ENCODE data around the gene MUC6.

Gene MUC6

DNA sequence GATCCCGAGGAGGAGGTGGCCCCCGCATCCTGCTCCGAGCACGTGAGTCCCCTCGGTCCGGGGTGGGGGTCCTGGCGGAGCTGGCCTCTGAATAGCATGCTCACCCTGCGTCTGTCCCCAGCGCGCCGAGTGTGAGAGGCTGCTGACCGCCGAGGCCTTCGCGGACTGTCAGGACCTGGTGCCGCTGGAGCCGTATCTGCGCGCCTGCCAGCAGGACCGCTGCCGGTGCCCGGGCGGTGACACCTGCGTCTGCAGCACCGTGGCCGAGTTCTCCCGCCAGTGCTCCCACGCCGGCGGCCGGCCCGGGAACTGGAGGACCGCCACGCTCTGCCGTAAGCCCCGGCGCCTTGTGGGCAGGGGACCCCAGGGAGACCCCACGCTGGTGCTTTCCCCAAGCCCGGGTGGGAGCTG, 41.7 kb upstream of the MUC6 start:
- Histone ChIP-seq H3K27ac (ENCODE audit: low read depth in 2 of 2, low read length in 2 of 2) (peak overlapping the region in 1 of 2 donors; percentile 48), H3K4me1 (ENCODE audit: control insufficient read depth in 2 of 2, insufficient read depth in 2 of 2, low read length in 2 of 2) (peaks cover 13 to 14% of the 10 kb centered on the region in 2 donors), H3K27me3 (ENCODE audit: control insufficient read depth in 2 of 2, insufficient read depth in 2 of 2, low read length in 2 of 2) (no peaks in the 10 kb centered on the region), H3K4me3 (ENCODE audit: low read length in 2 of 2) (peak overlapping the region; percentile 45 to 54), H3K36me3 (ENCODE audit: control insufficient read depth in 2 of 2, insufficient read depth in 2 of 2, low read length in 2 of 2) (peaks cover 0 to 3% of the 10 kb centered on the region in 2 donors), H3K9me3 (ENCODE audit: control insufficient read depth in 2 of 2, low read length in 2 of 2) (no peaks in the 10 kb centered on the region), H3K9ac (ENCODE audit: low read depth in 1 of 2, low read length in 2 of 2) (peak overlapping the region in 1 of 2 donors; percentile 59)

DNA sequence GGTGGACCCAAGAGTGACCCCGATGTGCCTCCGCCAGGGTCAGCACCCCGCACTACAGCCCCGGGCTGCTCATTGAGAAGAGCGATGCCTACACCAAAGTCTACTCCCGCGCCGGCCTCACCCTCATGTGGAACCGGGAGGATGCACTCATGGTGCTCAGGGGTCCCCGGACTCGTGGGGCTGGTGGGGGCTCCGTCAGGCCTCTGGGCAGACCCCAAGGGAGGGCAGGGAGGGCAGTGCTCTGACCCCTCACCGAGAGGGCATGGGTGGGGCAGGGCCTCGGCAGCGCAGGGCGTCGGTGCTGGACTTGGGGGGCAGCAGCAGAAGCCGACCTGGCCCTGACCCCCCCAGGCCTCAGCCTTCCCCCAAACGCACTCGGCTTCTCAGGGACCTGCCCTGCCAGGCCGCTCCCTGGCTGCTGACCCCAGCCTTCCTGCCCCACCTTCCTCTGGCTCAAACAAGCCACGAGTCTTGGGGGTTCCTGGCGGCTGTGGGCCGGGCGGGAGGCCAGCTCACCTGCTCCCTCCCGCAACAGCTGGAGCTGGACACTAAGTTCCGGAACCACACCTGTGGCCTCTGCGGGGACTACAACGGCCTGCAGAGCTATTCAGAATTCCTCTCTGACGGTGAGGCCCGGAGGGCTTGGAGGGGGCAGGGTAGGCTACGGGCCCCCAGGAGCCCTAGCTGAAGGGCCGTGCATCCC, 41.0 kb upstream of the MUC6 start:
- Histone ChIP-seq H3K9me3 (ENCODE audit: control insufficient read depth in 2 of 2, low read length in 2 of 2) (no peaks in the 10 kb centered on the region), H3K4me3 (ENCODE audit: low read length in 2 of 2) (peak overlapping the region; percentile 45 to 54), H3K9ac (ENCODE audit: low read depth in 1 of 2, low read length in 2 of 2) (peak overlapping the region in 1 of 2 donors; percentile 59), H3K27me3 (ENCODE audit: control insufficient read depth in 2 of 2, insufficient read depth in 2 of 2, low read length in 2 of 2) (no peaks in the 10 kb centered on the region), H3K36me3 (ENCODE audit: control insufficient read depth in 2 of 2, insufficient read depth in 2 of 2, low read length in 2 of 2) (peaks cover 0 to 3% of the 10 kb centered on the region in 2 donors), H3K27ac (ENCODE audit: low read depth in 2 of 2, low read length in 2 of 2) (peak overlapping the region; percentile 16 to 48), H3K4me1 (ENCODE audit: control insufficient read depth in 2 of 2, insufficient read depth in 2 of 2, low read length in 2 of 2) (peaks cover 18 to 21% of the 10 kb centered on the region in 2 donors)

DNA sequence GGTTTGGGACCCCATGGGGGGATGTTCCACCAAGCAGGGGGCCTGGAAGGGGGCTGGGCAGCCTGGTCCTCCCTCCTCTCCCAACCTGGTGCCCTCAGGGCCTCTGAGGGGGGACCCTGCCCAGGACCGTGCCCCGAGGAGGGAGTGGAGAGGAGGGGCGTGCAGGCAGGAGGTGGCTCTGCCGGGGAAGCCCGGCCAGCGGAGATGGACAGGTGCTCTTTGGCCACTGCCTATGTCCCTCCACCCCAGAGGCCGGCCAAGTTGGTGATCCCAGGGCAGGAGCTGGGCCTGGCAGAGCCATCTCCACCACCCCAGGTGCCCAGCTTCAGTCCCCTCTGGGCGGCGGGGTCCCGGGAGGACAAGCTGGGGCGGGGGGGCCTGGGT, 40.5 kb upstream of the MUC6 start:
- Histone ChIP-seq H3K27ac (ENCODE audit: low read depth in 2 of 2, low read length in 2 of 2) (peak overlapping the region; percentile 9 to 48), H3K27me3 (ENCODE audit: control insufficient read depth in 2 of 2, insufficient read depth in 2 of 2, low read length in 2 of 2) (no peaks in the 10 kb centered on the region), H3K9me3 (ENCODE audit: control insufficient read depth in 2 of 2, low read length in 2 of 2) (no peaks in the 10 kb centered on the region), H3K4me1 (ENCODE audit: control insufficient read depth in 2 of 2, insufficient read depth in 2 of 2, low read length in 2 of 2) (peaks cover 18 to 26% of the 10 kb centered on the region in 2 donors), H3K9ac (ENCODE audit: low read depth in 1 of 2, low read length in 2 of 2) (peak overlapping the region in 1 of 2 donors; percentile 48), H3K4me3 (ENCODE audit: low read length in 2 of 2) (peak overlapping the region in 1 of 2 donors; percentile 54), H3K36me3 (ENCODE audit: control insufficient read depth in 2 of 2, insufficient read depth in 2 of 2, low read length in 2 of 2) (peaks cover 0 to 3% of the 10 kb centered on the region in 2 donors)

DNA sequence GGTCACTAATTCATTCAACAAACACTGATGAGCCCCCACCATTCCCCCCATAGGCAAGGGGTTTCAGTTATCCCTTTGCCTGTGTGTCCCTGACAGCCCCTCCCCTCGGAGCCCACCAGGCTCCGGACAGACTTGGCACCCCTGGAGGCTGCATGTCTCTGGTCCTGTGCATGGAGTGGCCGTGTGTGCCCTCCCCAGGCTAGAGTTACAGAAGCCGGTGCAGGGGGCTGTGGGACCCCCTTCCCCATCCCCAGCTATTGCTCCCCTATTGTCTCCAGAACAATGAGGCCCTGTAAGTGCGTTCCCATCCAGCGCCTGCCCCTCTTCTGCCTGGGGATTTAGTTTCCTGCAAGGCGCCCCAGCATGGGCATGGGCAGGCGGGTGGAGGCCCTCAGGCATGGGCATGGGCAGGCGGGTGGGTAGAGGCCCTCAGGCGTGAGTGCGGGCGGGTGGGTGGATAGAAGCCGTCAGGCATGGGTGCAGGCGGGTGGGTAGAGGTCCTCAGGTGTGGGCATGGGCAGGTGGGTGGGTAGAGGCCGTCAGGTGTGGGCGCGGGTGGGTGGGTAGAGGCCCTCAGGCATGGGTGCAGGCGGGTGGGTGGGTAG, 39.6 kb upstream of the MUC6 start:
- peak overlapping the region in 1 of 2 donors; percentile 69 for H3K9ac ChIP-seq (ENCODE audit: low read depth in 1 of 2, low read length in 2 of 2)
- peaks cover 18 to 26% of the 10 kb centered on the region in 2 donors for H3K4me1 ChIP-seq (ENCODE audit: control insufficient read depth in 2 of 2, insufficient read depth in 2 of 2, low read length in 2 of 2)
- no peaks in the 10 kb centered on the region for H3K27me3 ChIP-seq (ENCODE audit: control insufficient read depth in 2 of 2, insufficient read depth in 2 of 2, low read length in 2 of 2)
- H3K27ac ChIP-seq (ENCODE audit: low read depth in 2 of 2, low read length in 2 of 2), result peak overlapping the region; percentile 65 to 79
- peaks cover 0 to 3% of the 10 kb centered on the region in 2 donors for H3K36me3 ChIP-seq (ENCODE audit: control insufficient read depth in 2 of 2, insufficient read depth in 2 of 2, low read length in 2 of 2)
- no peaks in the 10 kb centered on the region for H3K9me3 ChIP-seq (ENCODE audit: control insufficient read depth in 2 of 2, low read length in 2 of 2)
- peak overlapping the region; percentile 60 to 64 for H3K4me3 ChIP-seq (ENCODE audit: low read length in 2 of 2)

DNA sequence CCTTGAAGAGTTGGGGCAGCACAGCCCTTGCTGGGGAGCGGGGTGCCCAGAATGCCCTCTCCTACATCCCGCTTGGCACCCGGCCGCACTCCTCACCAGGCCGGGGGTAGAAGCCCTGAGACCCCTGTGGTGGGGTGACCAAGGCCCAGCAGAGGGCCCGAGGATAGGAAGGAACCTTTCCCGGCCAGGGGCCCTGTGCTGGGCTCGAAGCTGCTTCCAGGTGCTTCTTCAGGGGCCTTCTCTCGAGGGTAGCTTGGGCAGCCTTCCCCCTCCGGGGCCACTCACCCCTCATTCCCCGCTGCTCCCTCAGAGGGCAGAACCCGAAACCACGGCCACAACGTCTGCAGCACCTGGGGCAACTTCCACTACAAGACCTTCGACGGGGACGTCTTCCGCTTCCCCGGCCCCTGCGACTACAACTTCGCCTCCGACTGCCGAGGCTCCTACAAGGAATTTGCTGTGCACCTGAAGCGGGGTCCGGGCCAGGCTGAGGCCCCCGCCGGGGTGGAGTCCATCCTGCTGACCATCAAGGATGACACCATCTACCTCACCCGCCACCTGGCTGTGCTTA, 38.9 kb upstream of the MUC6 start:
- H3K27me3 ChIP-seq (ENCODE audit: control insufficient read depth in 2 of 2, insufficient read depth in 2 of 2, low read length in 2 of 2), result no peaks in the 10 kb centered on the region
- H3K27ac ChIP-seq (ENCODE audit: low read depth in 2 of 2, low read length in 2 of 2), result peak overlapping the region; percentile 65 to 79
- peak overlapping the region in 1 of 2 donors; percentile 69 for H3K9ac ChIP-seq (ENCODE audit: low read depth in 1 of 2, low read length in 2 of 2)
- peak overlapping the region; percentile 60 to 64 for H3K4me3 ChIP-seq (ENCODE audit: low read length in 2 of 2)
- H3K4me1 ChIP-seq (ENCODE audit: control insufficient read depth in 2 of 2, insufficient read depth in 2 of 2, low read length in 2 of 2), result peaks cover 18 to 26% of the 10 kb centered on the region in 2 donors
- no peaks in the 10 kb centered on the region for H3K9me3 ChIP-seq (ENCODE audit: control insufficient read depth in 2 of 2, low read length in 2 of 2)
- H3K36me3 ChIP-seq (ENCODE audit: control insufficient read depth in 2 of 2, insufficient read depth in 2 of 2, low read length in 2 of 2), result peaks cover 0 to 3% of the 10 kb centered on the region in 2 donors

DNA sequence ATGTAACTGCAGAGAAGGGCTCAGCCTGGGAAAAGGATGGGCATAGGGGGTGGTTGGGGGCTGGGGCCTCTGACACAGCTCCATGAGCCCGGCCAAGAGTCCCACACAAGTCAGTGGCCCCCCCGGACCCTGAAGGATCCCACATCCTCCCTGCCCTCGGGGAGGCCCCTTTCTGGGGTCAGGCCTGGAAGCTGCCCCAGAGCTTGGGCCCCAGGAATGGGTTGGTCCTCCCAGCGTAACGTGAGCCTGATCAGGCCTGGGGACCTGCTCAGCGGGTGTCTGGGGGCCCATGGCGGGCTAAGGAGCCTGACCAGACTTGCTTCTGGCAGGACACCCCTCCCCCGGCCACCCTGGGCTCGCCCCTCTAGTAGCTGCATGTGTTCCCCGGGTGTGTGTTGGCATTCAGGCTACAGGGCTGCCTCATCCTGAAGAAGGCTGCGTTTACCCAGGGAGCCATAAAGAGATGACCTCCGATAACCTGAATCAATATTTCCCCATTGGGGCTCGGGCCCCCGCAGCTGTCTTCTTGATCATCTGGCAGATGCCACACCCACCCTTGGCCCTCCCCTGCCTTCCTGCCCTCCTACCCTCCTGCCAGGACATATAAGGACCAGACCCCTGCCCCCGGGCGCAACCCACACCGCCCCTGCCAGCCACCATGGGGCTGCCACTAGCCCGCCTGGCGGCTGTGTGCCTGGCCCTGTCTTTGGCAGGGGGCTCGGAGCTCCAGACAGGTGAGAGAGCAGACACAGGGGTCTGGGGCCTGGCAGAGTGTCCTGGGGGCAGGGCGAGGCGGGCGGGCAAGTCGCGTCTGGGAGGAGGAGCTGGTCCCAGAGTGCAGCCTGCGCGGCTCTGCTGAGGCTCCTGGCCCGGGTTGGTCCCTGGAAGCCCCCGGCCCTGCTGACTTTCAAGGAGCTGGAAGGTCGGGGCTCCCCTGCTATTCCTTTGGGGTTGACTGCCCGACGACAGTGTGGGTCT, 38.0 kb upstream of the MUC6 start, which contains the start of gene MUC2:
Gene MUC2, plus strand, starts transcription at position 631 of the 978 bp plus-strand sequence.
- H3K4me1 ChIP-seq (ENCODE audit: control insufficient read depth in 2 of 2, insufficient read depth in 2 of 2, low read length in 2 of 2), result peaks cover 18 to 26% of the 10 kb centered on the region in 2 donors
- peak within 1 kb of the TSS; percentile 65 to 79 for H3K27ac ChIP-seq (ENCODE audit: low read depth in 2 of 2, low read length in 2 of 2)
- peak within 1 kb of the TSS; percentile 60 to 64 for H3K4me3 ChIP-seq (ENCODE audit: low read length in 2 of 2)
- no peaks in the 10 kb centered on the region for H3K27me3 ChIP-seq (ENCODE audit: control insufficient read depth in 2 of 2, insufficient read depth in 2 of 2, low read length in 2 of 2)
- H3K9ac ChIP-seq (ENCODE audit: low read depth in 1 of 2, low read length in 2 of 2), result peak within 1 kb of the TSS; percentile 6 to 71
- peaks cover 0 to 3% of the 10 kb centered on the region in 2 donors for H3K36me3 ChIP-seq (ENCODE audit: control insufficient read depth in 2 of 2, insufficient read depth in 2 of 2, low read length in 2 of 2)
- no peaks in the 10 kb centered on the region for H3K9me3 ChIP-seq (ENCODE audit: control insufficient read depth in 2 of 2, low read length in 2 of 2)

DNA sequence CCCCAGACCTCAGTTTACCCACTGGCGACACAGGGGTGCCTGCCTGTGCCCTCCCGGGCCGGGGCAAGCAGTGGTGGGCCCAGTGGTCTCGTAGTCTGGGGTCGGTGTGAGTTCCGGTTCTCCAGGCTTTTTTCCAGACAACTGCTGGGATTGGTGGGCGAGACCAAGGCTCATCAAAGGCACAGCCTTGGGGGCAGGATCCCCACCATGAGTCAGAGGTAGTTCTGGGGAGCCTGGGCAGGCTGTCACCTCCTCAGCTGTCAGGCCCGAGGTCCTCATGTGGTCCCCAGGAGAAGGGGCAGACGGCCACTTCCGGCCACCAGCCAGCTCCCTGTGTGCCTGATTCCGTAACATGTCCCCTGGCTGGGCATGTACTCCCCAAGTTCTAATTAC, 37.3 kb upstream of the MUC6 start:
- Histone ChIP-seq H3K9ac (ENCODE audit: low read depth in 1 of 2, low read length in 2 of 2) (peak overlapping the region; percentile 6 to 71), H3K36me3 (ENCODE audit: control insufficient read depth in 2 of 2, insufficient read depth in 2 of 2, low read length in 2 of 2) (peaks cover 0 to 3% of the 10 kb centered on the region in 2 donors), H3K27ac (ENCODE audit: low read depth in 2 of 2, low read length in 2 of 2) (peak overlapping the region; percentile 63 to 74), H3K27me3 (ENCODE audit: control insufficient read depth in 2 of 2, insufficient read depth in 2 of 2, low read length in 2 of 2) (no peaks in the 10 kb centered on the region), H3K4me1 (ENCODE audit: control insufficient read depth in 2 of 2, insufficient read depth in 2 of 2, low read length in 2 of 2) (peaks cover 18 to 26% of the 10 kb centered on the region in 2 donors), H3K4me3 (ENCODE audit: low read length in 2 of 2) (no peak overlapping the region), H3K9me3 (ENCODE audit: control insufficient read depth in 2 of 2, low read length in 2 of 2) (no peaks in the 10 kb centered on the region)

DNA sequence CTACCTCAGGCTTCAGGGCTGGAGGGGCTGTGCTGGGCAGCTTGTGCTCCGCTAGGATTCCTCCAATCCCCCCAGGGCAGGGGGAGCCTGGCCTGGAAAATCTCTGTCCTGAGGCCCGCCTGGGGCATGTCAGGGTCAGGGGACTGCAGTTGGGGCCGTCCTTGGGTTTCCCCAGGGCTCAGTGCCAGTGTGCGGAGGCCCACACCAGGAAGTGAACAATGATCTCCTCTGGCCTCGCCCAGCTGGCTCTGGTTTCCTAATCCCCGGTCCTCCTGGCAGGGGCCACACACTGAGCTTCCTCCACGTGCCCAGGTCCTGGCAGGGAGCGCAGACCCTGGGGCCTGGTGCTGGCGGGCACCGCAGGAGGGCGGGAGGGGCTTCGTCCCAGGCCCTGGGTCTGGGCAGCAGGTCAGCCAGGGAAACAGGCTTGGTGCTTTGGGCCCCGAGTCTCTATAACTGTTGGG, 36.8 kb upstream of the MUC6 start:
- Histone ChIP-seq H3K4me3 (ENCODE audit: low read length in 2 of 2) (peak overlapping the region in 1 of 2 donors; percentile 13), H3K9me3 (ENCODE audit: control insufficient read depth in 2 of 2, low read length in 2 of 2) (no peaks in the 10 kb centered on the region), H3K36me3 (ENCODE audit: control insufficient read depth in 2 of 2, insufficient read depth in 2 of 2, low read length in 2 of 2) (peaks cover 0 to 3% of the 10 kb centered on the region in 2 donors), H3K9ac (ENCODE audit: low read depth in 1 of 2, low read length in 2 of 2) (peak overlapping the region; percentile 41 to 71), H3K27me3 (ENCODE audit: control insufficient read depth in 2 of 2, insufficient read depth in 2 of 2, low read length in 2 of 2) (no peaks in the 10 kb centered on the region), H3K4me1 (ENCODE audit: control insufficient read depth in 2 of 2, insufficient read depth in 2 of 2, low read length in 2 of 2) (peaks cover 21 to 26% of the 10 kb centered on the region in 2 donors), H3K27ac (ENCODE audit: low read depth in 2 of 2, low read length in 2 of 2) (peak overlapping the region; percentile 63 to 74)

DNA sequence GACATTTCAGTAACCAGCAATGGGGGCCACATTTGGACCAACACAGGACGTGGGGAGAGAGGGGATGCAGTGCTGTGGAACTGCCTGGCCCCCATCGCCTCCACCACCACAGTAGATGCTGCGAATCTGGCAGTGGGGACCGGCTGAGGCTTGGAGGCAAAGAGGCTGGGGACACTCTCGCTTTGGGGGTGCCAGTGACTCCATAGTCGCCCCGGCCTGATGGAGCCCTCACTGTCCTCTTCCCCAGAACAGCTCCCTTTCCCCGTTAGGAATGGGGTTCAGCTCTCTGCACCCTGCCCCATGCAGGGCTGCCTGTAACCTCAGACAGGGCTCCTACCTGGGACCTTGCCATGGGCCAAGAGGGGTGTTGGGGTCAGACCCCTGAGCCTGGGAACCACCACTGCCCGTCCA, 36.3 kb upstream of the MUC6 start:
- Histone ChIP-seq H3K4me1 (ENCODE audit: control insufficient read depth in 2 of 2, insufficient read depth in 2 of 2, low read length in 2 of 2) (peaks cover 23 to 30% of the 10 kb centered on the region in 2 donors), H3K27ac (ENCODE audit: low read depth in 2 of 2, low read length in 2 of 2) (peak overlapping the region; percentile 43 to 74), H3K9ac (ENCODE audit: low read depth in 1 of 2, low read length in 2 of 2) (peak overlapping the region; percentile 41 to 71), H3K4me3 (ENCODE audit: low read length in 2 of 2) (peak overlapping the region in 1 of 2 donors; percentile 13), H3K9me3 (ENCODE audit: control insufficient read depth in 2 of 2, low read length in 2 of 2) (no peaks in the 10 kb centered on the region), H3K36me3 (ENCODE audit: control insufficient read depth in 2 of 2, insufficient read depth in 2 of 2, low read length in 2 of 2) (no peaks in the 10 kb centered on the region), H3K27me3 (ENCODE audit: control insufficient read depth in 2 of 2, insufficient read depth in 2 of 2, low read length in 2 of 2) (no peaks in the 10 kb centered on the region)

Data from mucosa of rectum (tissue), 2 donors.